HG03139 (cell line): ENCODE results near the gene NT5C3A.
A peak's percentile ranks its signal among the peaks of the same experiment; 100 is the strongest.
"Not testable (repeated sequence)": the region's sequence is repeated elsewhere in the genome, so short reads cannot be mapped to it uniquely, and the experiment has no call there.

Experiments
- ATAC-seq: cut with Tn5 transposase; IDR thresholded peaks from one replicate; pipeline ENCODE4 v1.9.1; 2021; ENCODE audit not compliant: unreplicated experiment

NT5C3A gene

DNA sequence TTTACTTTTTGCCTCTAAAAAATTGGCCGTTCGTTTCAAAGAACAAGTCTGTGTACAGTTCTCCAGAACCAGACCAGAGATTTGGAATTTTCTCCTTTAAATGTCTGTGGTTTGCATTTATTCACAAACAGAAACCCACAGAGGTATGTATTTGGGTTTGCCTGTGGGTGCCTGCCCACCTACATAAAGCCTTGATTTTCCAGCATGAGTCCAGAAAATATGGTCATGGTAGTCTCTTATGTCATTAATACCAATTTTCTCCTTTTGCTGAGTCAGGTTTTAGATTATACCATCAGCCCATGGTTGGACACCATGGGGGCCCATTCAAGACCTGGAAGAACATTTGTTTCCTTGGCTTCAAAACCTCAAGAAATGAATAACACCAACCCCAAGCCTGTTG lies 82.7 kb downstream of the NT5C3A start:
- ATAC-seq: not testable (repeated sequence)

DNA sequence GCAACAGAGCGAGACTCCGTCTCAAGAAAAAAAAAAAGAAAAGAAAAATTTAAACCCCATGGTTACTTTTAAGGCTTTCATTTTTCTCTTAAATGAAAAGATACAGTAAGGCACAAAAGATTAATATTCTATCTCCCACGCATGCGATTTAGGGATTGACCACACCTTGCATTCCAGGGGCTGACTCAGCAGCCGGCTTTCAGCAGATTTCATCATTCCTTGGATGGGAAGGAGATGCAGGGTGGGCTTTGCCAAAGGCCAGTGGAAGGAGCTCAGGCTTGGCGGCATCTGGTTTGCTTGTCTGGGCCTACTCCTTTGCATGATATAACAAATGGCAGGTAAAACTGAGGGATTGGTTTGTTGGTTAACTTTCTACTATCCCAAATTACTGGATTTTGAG lies 83.3 kb downstream of the NT5C3A start:
- ATAC-seq: not testable (repeated sequence)

GRCh38 chr7:32977159-32977558 lies 85.4 kb downstream of the NT5C3A start:
- not testable (repeated sequence) for ATAC-seq

GRCh38 chr7:32971967-32972366 lies 90.6 kb downstream of the NT5C3A start:
- ATAC-seq: not testable (repeated sequence)

- not testable (repeated sequence) for ATAC-seq
Observed at GRCh38 chr7:32967268-32967582, 95.4 kb downstream of the NT5C3A start.

- not testable (repeated sequence) for ATAC-seq
Observed at GRCh38 chr7:32966489-32967267, 95.9 kb downstream of the NT5C3A start.

DNA sequence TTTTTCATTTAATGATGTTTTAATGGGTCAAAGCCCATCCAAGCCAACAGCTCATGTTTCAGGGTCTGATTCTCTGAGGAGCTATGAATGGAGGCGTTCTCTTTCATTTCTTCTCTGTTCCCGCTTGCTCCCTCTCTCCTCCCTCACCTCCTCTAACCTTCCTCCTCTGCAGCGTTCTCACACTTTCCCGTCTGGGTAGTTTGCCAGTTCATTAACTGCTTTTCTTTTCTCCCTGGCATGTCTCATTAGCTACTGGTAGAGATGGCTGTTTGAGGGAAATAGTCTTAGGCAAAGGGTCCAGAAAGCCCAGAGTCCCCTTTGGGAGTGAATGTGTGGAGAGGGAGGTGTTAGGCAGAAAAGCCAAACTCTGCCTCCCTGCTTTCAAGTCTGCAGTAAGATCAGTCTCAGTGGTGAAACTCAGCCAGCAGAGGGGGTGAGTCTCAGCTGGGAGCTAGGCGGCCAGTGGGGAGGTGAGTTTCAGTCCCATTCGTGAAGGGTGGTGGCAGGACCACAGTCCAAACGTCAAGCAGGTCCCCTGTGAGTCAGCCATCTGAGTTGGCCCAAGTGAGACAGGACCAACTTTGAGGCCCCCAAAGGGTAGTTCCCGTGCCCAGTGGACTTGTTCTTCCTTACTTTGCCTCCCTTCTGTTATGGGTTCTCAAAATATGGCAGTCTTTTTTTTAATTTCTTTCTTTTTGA lies 98.0 kb downstream of the NT5C3A start:
- peak; percentile 93 for ATAC-seq
